Measurements from ENCODE around the gene PARN. TPM values are rescaled to one million over a fixed set of nuclear protein-coding genes. Genes with fewer than 3 reads are reported as not detected.
"Not testable (repeated sequence)": the region's sequence is repeated elsewhere in the genome, so short reads cannot be mapped to it uniquely, and the experiment has no call there.

Gene PARN
- polyA plus RNA-seq, 1 experiment: 33.9 TPM

DNA sequence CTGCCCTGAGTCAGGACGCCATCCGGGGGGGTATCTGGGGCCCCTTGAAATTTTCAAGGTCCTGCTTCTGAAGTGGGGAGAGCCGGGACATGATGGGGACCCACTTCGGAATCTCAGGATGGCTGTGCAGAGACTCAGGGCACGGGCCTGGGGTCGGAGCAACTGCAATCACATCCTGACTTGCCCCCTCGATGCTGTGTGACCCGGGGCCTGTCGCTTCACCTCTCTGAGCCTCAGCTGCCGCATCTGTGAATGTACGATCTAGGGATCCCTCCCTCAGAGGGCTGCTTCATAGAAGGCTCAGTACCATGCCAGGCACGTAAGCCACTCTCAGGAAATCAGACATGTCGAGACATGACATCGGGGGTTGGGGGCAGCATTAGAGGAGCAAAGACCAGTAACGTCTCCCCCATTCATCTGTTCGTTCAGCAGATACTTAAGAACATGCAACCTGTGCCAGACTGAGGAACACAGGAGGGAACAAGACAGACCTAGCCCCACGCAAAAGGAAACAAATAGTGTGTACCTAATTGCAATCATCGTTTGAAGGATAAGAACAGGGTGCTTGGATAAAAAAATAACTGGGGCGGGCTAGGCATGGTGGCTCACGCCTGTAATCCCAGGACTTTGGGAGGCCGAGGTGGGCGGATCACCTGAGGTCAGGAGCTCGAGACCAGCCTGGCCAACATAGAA, 229.6 kb downstream of the PARN start:
- POLR2A ChIA-PET: no interaction called here
- DNase-seq (ENCODE audit: low read depth, low spot score): no peak
- Histone ChIP-seq H3K27ac (ENCODE audit: low read depth, low read length) (peak overlapping the region; percentile 87), H3K9me3 (ENCODE audit: control insufficient read depth, insufficient read depth, low read length) (peaks cover under 1% of the 10 kb centered on the region; the same call in 1 of the 2 replicates), H3K27me3 (ENCODE audit: control insufficient read depth, insufficient read depth, low read length) (no peaks in the 10 kb centered on the region), H3K4me3 (ENCODE audit: low read depth, low read length) (no peak overlapping the region)
- TF ChIP-seq, protein P1, sequence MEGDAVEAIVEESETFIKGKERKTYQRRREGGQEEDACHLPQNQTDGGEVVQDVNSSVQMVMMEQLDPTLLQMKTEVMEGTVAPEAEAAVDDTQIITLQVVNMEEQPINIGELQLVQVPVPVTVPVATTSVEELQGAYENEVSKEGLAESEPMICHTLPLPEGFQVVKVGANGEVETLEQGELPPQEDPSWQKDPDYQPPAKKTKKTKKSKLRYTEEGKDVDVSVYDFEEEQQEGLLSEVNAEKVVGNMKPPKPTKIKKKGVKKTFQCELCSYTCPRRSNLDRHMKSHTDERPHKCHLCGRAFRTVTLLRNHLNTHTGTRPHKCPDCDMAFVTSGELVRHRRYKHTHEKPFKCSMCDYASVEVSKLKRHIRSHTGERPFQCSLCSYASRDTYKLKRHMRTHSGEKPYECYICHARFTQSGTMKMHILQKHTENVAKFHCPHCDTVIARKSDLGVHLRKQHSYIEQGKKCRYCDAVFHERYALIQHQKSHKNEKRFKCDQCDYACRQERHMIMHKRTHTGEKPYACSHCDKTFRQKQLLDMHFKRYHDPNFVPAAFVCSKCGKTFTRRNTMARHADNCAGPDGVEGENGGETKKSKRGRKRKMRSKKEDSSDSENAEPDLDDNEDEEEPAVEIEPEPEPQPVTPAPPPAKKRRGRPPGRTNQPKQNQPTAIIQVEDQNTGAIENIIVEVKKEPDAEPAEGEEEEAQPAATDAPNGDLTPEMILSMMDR (IDR thresholded peaks at IDR 0.05; ENCODE audit: low read depth, low read length): no peak
- CTCF ChIA-PET: no interaction called here

DNA sequence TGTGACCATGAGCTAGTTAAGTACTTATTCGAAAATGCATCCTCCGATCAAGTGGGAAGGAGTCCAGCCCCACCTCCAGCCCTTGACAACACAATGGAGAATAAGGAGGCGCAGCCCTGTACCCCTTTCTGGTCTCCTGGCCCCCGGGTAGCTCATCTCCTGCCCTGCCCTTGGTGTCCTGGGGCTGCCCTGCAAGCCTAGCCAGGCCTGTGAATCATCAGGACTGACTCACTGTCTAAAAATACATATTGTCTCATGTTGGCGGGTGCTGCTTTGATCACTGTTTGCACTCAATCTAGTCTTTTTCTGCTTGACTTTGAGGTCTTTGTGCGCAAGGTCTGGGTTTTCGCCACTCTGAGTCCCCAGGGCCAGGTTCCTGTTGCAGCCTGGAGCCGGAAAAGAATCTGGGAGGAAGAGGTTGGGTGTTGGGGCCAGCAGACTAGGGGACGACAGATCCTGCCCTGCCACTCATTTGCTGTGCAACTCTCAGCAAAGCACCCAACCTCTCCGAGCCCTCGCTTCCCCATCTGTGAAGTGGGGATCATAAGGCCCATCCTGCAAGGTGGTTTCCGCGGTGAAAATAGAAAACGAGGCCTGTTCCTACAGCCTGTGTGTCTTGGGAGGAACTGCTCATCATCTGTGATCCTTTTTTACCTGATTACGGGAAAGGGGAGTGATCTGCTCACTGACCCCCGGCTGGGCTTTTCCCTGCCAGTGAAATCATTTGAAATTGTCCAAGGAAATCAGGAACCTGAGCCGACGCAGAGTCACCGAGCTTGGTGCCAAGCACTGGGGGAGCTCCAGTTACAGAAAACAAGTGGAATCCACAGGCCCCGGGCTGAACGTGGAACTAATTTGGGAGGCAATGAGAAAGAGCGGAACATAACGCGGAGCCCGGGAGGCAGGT, 230.4 kb downstream of the PARN start:
- no peak overlapping the region for H3K4me3 ChIP-seq (ENCODE audit: low read depth, low read length)
- H3K27me3 ChIP-seq (ENCODE audit: control insufficient read depth, insufficient read depth, low read length): no peaks in the 10 kb centered on the region
- peak overlapping the region; percentile 87 for H3K27ac ChIP-seq (ENCODE audit: low read depth, low read length)
- TF ChIP-seq, protein P1 (IDR thresholded peaks at IDR 0.05; ENCODE audit: low read depth, low read length): no peak; the same call in 1 of the 2 replicates
- ChIA-PET POLR2A (no interaction called here), CTCF (no interaction called here)
- DNase-seq (ENCODE audit: low read depth, low spot score): no peak
- H3K9me3 ChIP-seq (ENCODE audit: control insufficient read depth, insufficient read depth, low read length): no peaks in the 10 kb centered on the region

DNA sequence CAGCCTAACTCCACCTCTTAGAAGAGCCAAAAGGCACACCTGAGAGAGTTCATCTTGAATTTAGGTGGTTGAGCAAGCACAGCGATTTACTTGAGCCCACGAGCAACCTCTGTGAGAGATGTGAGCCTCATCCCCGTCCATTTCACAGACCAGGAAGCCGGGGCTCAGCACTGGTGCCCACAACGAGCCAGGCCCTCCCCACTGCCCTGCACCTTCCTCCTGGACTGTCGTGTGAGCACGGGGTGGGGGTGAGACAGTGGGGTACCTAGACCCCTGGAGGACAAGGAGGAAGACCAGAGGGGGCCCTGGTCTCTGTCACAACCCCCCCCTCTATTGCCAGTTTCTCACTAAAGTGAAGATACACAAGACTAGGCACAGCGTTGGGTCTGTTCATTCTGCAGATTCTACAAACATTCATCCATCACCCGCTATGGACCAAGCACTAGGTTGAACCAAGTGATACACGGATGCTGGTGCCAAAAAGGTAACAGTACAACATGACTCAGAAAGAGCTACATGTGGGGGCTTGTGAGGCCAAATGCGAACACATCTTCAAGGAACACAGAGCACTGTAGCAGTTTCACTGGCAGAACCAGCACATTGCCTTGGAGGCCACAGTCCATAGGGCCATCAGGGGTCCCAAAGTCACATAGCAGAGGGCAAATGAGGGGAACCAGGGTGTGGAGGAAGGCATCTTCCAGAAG, 231.9 kb downstream of the PARN start:
- ChIA-PET POLR2A (no interaction called here), CTCF (interaction anchor here (0.6 kb wide), 1 partner anchor 1367 kb away, joined by 5 read pairs; no protein-coding TSS in a partner anchor)
- Histone ChIP-seq H3K27ac (ENCODE audit: low read depth, low read length) (no peak overlapping the region), H3K27me3 (ENCODE audit: control insufficient read depth, insufficient read depth, low read length) (no peaks in the 10 kb centered on the region), H3K4me3 (ENCODE audit: low read depth, low read length) (no peak overlapping the region), H3K9me3 (ENCODE audit: control insufficient read depth, insufficient read depth, low read length) (no peaks in the 10 kb centered on the region)
- no peak for DNase-seq (ENCODE audit: low read depth, low spot score)
- TF ChIP-seq, protein P1 (IDR thresholded peaks at IDR 0.05; ENCODE audit: low read depth, low read length): no peak

DNA sequence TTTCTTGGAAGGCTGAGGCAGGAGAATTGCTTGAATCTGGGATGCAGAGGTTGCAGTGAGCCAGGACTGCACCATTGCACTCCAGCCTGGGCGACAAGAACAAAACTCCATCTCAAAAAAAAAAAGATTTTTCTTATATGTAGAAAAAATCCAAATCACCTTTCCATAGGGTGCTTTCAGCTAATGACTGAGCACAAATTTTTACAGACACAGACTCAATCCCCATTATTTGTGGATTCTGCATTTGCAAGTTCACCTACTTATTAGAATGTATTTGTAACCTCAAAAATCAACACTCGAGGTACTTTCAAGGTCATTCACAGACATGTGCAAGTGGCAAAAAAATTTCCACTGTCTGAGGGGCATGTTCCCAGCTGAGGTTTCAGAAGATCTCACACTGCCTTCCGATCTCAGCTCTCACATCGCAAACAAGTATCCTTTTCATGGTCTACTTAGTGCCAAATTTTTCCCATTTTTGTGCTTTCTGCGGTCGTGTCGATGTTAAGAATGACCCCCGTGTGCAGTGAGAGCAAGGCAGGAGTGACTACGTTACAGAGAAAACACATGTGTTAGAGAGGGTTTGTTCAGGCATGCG, 234.3 kb downstream of the PARN start:
- CTCF ChIA-PET; POLR2A ChIA-PET; H3K4me3 ChIP-seq (ENCODE audit: low read depth, low read length); H3K9me3 ChIP-seq (ENCODE audit: control insufficient read depth, insufficient read depth, low read length); H3K27me3 ChIP-seq (ENCODE audit: control insufficient read depth, insufficient read depth, low read length); DNase-seq (ENCODE audit: low read depth, low spot score); H3K27ac ChIP-seq (ENCODE audit: low read depth, low read length): not testable (repeated sequence)

DNA sequence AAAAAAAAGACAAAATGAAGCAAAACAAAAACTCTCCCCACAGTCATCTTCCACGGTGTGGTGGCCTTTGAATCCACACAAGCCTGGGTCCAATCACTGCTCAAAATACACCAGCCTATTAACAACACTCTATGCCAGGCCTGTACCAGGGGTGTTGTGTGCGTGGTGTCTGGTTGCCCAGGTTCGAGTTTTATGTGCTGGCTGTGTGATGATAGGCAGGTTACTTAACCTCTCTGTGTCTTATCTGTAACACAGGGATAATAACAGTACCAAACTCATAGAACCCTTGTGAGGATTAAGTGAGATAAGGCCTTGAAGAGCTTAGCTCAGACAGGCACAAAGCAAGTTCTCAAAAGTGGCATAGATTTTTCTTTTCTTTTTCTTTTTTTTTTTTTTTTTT, 235.2 kb downstream of the PARN start:
- H3K4me3 ChIP-seq (ENCODE audit: low read depth, low read length): no peak overlapping the region
- no peak overlapping the region for H3K27ac ChIP-seq (ENCODE audit: low read depth, low read length)
- H3K9me3 ChIP-seq (ENCODE audit: control insufficient read depth, insufficient read depth, low read length): no peaks in the 10 kb centered on the region
- ChIA-PET POLR2A (no interaction called here), CTCF (interaction anchor here (0.7 kb wide), 1 partner anchor 490 kb away, joined by 4 read pairs; no protein-coding TSS in a partner anchor)
- no peak for DNase-seq (ENCODE audit: low read depth, low spot score)
- H3K27me3 ChIP-seq (ENCODE audit: control insufficient read depth, insufficient read depth, low read length): no peaks in the 10 kb centered on the region
- TF ChIP-seq, protein P1 (IDR thresholded peaks at IDR 0.05; ENCODE audit: low read depth, low read length): no peak

Data from AG04450 (cell line).